HepG2 (cell line): ENCODE measurements around the gene ATP10D. TPM values are rescaled to one million over a fixed set of nuclear protein-coding genes. Genes with fewer than 3 reads are reported as not detected.
"Not testable (repeated sequence)": the region's sequence is repeated elsewhere in the genome, so short reads cannot be mapped to it uniquely, and the experiment has no call there.

ENCODE experiments used
- ATAC-seq: fragments of 200-7000 bp; cut with Tn5 transposase; 3 replicates; pipeline ENCODE4 v1.9.1; 2020; ENCODE audit warnings: mild to moderate bottlenecking, moderate library complexity
- BruUV-seq: library from RNA; stranded (reverse); fragments of 400-500 nt; replicated peaks from 2 replicates; lab custom pipeline; 2021; lab: Mats Ljungman, UMichigan
- CTCF ChIA-PET: fragments of 300-600 bp; formaldehyde crosslinking; extraction: SDS; loops from one replicate; lab custom pipeline; 2021; ENCODE audit warnings: low total read pairs, inconsistent platforms, low intra/inter-chr PET ratio; lab: Yijun Ruan, JAX
- POLR2A ChIA-PET: fragments of 350-600 bp; sonication (Branson Sonifier 250); formaldehyde crosslinking; loops from one replicate; lab custom pipeline; 2020; ENCODE audit warnings: antibody characterized with exemption, inconsistent platforms; lab: Yijun Ruan, JAX
- DNase-seq: peaks from one replicate; pipeline ENCODE4 v3.0.0-alpha.2; 2015; ENCODE audit warnings: low spot score
- FAIRE-seq: peaks from 3 replicates; lab custom pipeline; 2011; peaks lifted over from hg19 to GRCh38; lab: Jason Lieb, UNC
- H2AFZ ChIP-seq: one replicate; pipeline ENCODE4 v1.6.1; 2011; ENCODE audit warnings: low read length, inconsistent platforms
- H3K27ac ChIP-seq: fragments of 300-600 bp; 3 replicates; pipeline ENCODE4 v1.8.0; 2011; ENCODE audit warnings: mixed run types, mild to moderate bottlenecking, mixed read lengths, low read length, inconsistent platforms; ENCODE audit not compliant: insufficient read depth; ENCODE audit errors: extremely low read length
- H3K27me3 ChIP-seq, 2 experiments: fragments of 200-600 bp in 1 of 2; 2 replicates in 1 of 2; 3 replicates in 1 of 2; pipeline versions ENCODE4 v1.6.0 to v1.8.0; 2011; ENCODE audit warnings: low read length in 2 of 2, mild to moderate bottlenecking in 2 of 2, moderate library complexity in 2 of 2, inconsistent platforms in 1 of 2; ENCODE audit not compliant: insufficient read depth in 2 of 2, control insufficient read depth in 1 of 2
- H3K36me3 ChIP-seq, 2 experiments: fragments of 200-600 bp in 1 of 2; replicated peaks in 1 of 2; 2 replicates in 1 of 2; 3 replicates in 1 of 2; pipeline versions ENCODE4 v1.5.1 to v1.8.0; 2011; ENCODE audit warnings: low read length in 2 of 2, inconsistent platforms in 1 of 2; ENCODE audit not compliant: insufficient read depth in 2 of 2, control insufficient read depth in 1 of 2
- H3K4me1 ChIP-seq: 2 replicates; pipeline ENCODE4 v1.5.1; 2012; ENCODE audit warnings: low read length, inconsistent platforms; ENCODE audit not compliant: insufficient read depth
- H3K4me2 ChIP-seq: 2 replicates; pipeline ENCODE4 v1.6.0; 2011; ENCODE audit warnings: low read depth, low read length, inconsistent platforms
- H3K4me3 ChIP-seq, 3 experiments: fragments of 200-600 bp in 1 of 3; sonication (generic), shearing (Covaris generic) in 1 of 3; replicated peaks in 1 of 3; 2 replicates each; pipeline ENCODE4 v1.5.1; 2011 to 2016; ENCODE audit warnings: low read length in 3 of 3, inconsistent platforms in 2 of 3, low read depth in 2 of 3, mild to moderate bottlenecking in 2 of 3, control low read depth in 1 of 3, mixed read lengths in 1 of 3; ENCODE audit not compliant: insufficient read depth in 1 of 3
- H3K79me2 ChIP-seq: one replicate; pipeline ENCODE4 v1.6.1; 2011; ENCODE audit warnings: low read length, inconsistent platforms; ENCODE audit not compliant: insufficient read depth
- H3K9ac ChIP-seq: 2 replicates; pipeline ENCODE4 v1.6.0; 2011; ENCODE audit warnings: mild to moderate bottlenecking, low read depth, low read length, inconsistent platforms; ENCODE audit not compliant: insufficient read depth
- H3K9me3 ChIP-seq: 2 replicates; pipeline ENCODE4 v1.5.1; 2012; ENCODE audit warnings: mild to moderate bottlenecking, low read length
- H4K20me1 ChIP-seq: 2 replicates; pipeline ENCODE4 v1.6.0; 2011; ENCODE audit warnings: inconsistent platforms, mild to moderate bottlenecking, low read length, moderate library complexity; ENCODE audit not compliant: insufficient read depth
- CBX5 ChIP-seq: sonication (generic); formaldehyde crosslinking; IDR thresholded peaks from 2 replicates; pipeline ENCODE4 v1.4.0; 2020; ENCODE audit warnings: missing genetic modification reagents, borderline replicate concordance
- KLF13 ChIP-seq: sonication (generic); formaldehyde crosslinking; IDR thresholded peaks from 2 replicates; pipeline ENCODE4 v1.4.0; 2020; ENCODE audit warnings: mild to moderate bottlenecking, missing genetic modification reagents
- NFKB2 ChIP-seq: sonication (generic); formaldehyde crosslinking; IDR thresholded peaks from 2 replicates; pipeline ENCODE4 v1.4.0; 2020; ENCODE audit warnings: missing genetic modification reagents, borderline replicate concordance
- PPARG ChIP-seq: conservative IDR thresholded peaks from 2 replicates; pipeline ENCODE4 v1.6.1; 2016; ENCODE audit warnings: missing biosample characterization, missing genetic modification reagents
- TBL1XR1 ChIP-seq: fragments of 150-350 bp; IDR thresholded peaks from 2 replicates; pipeline ENCODE4 v1.6.1; 2014; ENCODE audit warnings: borderline replicate concordance, low read length; ENCODE audit not compliant: partially characterized antibody
- ZBTB20 ChIP-seq: sonication (generic); formaldehyde crosslinking; IDR thresholded peaks from 2 replicates; pipeline ENCODE4 v1.8.1; 2023; ENCODE audit warnings: missing genetic modification reagents, low read depth, mild to moderate bottlenecking, borderline replicate concordance
- ZNF589 ChIP-seq: sonication (generic); formaldehyde crosslinking; conservative IDR thresholded peaks from 2 replicates; pipeline ENCODE4 v1.8.0; 2022; ENCODE audit warnings: mild to moderate bottlenecking, moderate library complexity, missing genetic modification reagents
- WGBS: methylation state at CpG from one replicate; pipeline ENCODE4 v1.1.6; 2017; ENCODE audit warnings: low lambda C conversion rate; 5-methylcytosine and 5-hydroxymethylcytosine counted together
- in situ Hi-C: cut with HindIII; loops from 2 replicates; pipeline ENCODE4 v1.10.0; 2017; ENCODE audit warnings: low pct_unique_long_range_greater_than_20kb; ENCODE audit not compliant: extremely low pct_ligation_motif_present
- intact Hi-C: fragments of 100-400 bp; cut with micrococcal nuclease; formaldehyde crosslinking; loops from one replicate; pipeline ENCODE4 v1.10.0; 2022; ENCODE audit not compliant: unreplicated experiment
- polyA plus RNA-seq, 8 experiments: library from polyadenylated mRNA; depleted of rRNA in 3 of 8; stranded (reverse) in 7 of 8; unstranded in 1 of 8; fragments of >200 nt; fragmentation: Illumina TruSeq in 4 of 8; extraction: Trizol in 4 of 8; gene quantifications; 2 replicates each; pipeline versions ENCODE4 v1.2.1 to v1.2.3, GENCODE V29; 2011 to 2016; ENCODE audit warnings: low read depth in 4 of 8, missing spikeins in 1 of 8, mixed read lengths in 1 of 8; ENCODE audit not compliant: insufficient read depth in 1 of 8
- total RNA-seq, 5 experiments: library from RNA; depleted of rRNA; stranded (reverse); fragments of >200 nt; fragmentation: Illumina TruSeq; extraction: Trizol; gene quantifications; 2 replicates each; pipeline ENCODE4 v1.2.3, GENCODE V29; 2016; ENCODE audit warnings: low read depth in 1 of 5
- TF ChIP-seq, protein P1 (sequence below): sonication (generic); formaldehyde crosslinking; IDR thresholded peaks from 2 replicates; pipeline ENCODE4 v1.8.0; 2022; ENCODE audit warnings: missing genetic modification reagents, mild to moderate bottlenecking, moderate library complexity, borderline replicate concordance

ATP10D gene
- total and polyA plus RNA-seq, 2 of the 13 experiments (the other 11 are each of a cell fraction or from before 2014, with no cell fraction given): 2.2 to 9.8 TPM

GRCh38 chr4:47553329-47554125 lies 68.5 kb downstream of the ATP10D start:
- WGBS: 29% methylated on average over 2 of the region's 2 CpGs
- DNase-seq: no peak
- H3K4me2 ChIP-seq: no peak overlapping the region
- H3K9me3 ChIP-seq: no peaks in the 10 kb centered on the region
- no peak overlapping the region for H3K27ac ChIP-seq
- ATAC-seq: no peak
- no peaks in the 10 kb centered on the region for H3K4me1 ChIP-seq
- no peak for FAIRE-seq
- POLR2A ChIA-PET: no interaction called here
- no peaks in the 10 kb centered on the region for H3K27me3 ChIP-seq
- CTCF ChIA-PET: no interaction called here
- in situ Hi-C loops: no loop called here
- no TSS peak for BruUV-seq
- intact Hi-C loops: no loop called here
- no peaks in the 10 kb centered on the region for H3K36me3 ChIP-seq
- H4K20me1 ChIP-seq: no peaks in the 10 kb centered on the region
- no peak overlapping the region for H2AFZ ChIP-seq
- no peak overlapping the region for H3K4me3 ChIP-seq
- H3K9ac ChIP-seq: no peak overlapping the region
- H3K79me2 ChIP-seq: no peaks in the 10 kb centered on the region
- TF ChIP-seq, protein P1, sequence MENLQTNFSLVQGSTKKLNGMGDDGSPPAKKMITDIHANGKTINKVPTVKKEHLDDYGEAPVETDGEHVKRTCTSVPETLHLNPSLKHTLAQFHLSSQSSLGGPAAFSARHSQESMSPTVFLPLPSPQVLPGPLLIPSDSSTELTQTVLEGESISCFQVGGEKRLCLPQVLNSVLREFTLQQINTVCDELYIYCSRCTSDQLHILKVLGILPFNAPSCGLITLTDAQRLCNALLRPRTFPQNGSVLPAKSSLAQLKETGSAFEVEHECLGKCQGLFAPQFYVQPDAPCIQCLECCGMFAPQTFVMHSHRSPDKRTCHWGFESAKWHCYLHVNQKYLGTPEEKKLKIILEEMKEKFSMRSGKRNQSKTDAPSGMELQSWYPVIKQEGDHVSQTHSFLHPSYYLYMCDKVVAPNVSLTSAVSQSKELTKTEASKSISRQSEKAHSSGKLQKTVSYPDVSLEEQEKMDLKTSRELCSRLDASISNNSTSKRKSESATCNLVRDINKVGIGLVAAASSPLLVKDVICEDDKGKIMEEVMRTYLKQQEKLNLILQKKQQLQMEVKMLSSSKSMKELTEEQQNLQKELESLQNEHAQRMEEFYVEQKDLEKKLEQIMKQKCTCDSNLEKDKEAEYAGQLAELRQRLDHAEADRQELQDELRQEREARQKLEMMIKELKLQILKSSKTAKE (CRISPR knock-in tag): no peak
- TF ChIP-seq TBL1XR1 (no peak), ZNF589 (CRISPR knock-in tag) (no peak), NFKB2 (no peak), PPARG (no peak), CBX5 (CRISPR knock-in tag) (no peak), ZBTB20 (no peak), KLF13 (CRISPR knock-in tag) (no peak)
- TF ChIP-seq, all 625 proteins: peak for 0

DNA sequence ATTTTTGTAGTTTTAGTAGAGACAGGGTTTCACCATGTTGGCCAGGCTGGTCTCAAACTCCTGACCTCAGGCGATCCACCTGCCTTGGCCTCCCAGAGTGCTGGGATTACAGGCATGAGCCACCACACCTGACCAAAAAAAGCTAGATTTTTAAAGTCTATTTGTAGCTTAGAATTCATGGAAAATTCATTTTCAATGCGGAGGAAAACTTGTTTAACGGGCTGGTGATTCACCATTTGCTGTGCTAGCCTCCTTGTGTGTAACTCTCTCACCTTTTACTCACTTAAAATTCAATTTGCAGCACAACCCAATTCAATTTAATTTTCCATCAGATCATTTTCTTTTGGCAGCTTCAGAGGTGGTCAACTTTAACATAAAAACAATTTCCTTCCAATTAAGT lies 70.8 kb downstream of the ATP10D start:
- BruUV-seq, in situ Hi-C loops, H4K20me1 ChIP-seq, H3K36me3 ChIP-seq, FAIRE-seq, intact Hi-C loops, POLR2A ChIA-PET, H3K4me2 ChIP-seq, DNase-seq, H3K27ac ChIP-seq, H3K9ac ChIP-seq, H3K4me3 ChIP-seq, H3K79me2 ChIP-seq, ATAC-seq, H3K9me3 ChIP-seq, H3K27me3 ChIP-seq, CTCF ChIA-PET, H3K4me1 ChIP-seq, H2AFZ ChIP-seq: not testable (repeated sequence)
- 68% methylated on average over 3 of the region's 3 CpGs for WGBS
